ENCODE data around the gene HOXA7. TPM values are rescaled to one million over a fixed set of nuclear protein-coding genes. Genes with fewer than 3 reads are reported as not detected.

The HOXA7 gene
- total and polyA plus RNA-seq, 10 of the 15 experiments (the other 5 are each of a cell fraction or from before 2014, with no cell fraction given) = not detected

DNA sequence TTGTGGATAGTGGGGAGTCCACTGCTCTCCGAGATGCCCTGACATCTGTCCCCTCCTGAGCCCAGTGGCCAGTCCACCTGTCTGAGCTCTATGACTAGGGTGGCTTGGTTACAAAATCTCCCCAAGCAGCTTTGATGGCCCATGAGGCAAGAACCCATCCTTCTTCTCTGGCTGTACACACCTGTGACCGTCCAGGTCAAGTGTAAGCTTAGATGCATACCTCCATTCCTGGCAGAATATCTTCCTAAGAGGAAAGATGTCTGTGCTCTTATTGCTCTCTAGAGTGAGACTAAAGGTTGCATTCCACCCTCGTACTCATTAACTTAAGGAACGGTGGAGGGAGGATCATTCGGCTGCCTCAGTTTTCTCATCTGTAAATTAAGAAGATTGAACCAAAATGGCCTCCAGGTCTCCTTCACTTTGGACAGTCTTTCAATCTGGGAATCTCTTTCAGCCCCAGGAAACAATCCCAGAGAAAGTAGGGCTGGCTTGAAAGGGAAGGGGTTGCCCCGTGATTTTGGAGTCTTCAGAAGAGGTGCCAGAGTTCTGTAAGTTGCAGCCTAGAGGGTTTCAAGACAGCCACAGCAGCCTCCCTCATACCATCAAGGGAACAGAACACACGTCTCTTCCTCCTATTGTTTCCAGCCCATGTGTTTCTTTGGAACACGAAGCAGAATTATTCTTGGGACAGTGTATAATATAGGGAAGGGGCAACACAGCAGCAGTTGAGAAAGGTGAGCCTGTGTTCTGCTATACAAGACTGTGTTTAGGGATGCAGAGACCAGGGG, 31.4 kb downstream of the HOXA7 start:
- SMC1A ChIA-PET (ENCODE audit: uncharacterized antibody, unreplicated experiment) = no interaction called here
- Histone ChIP-seq H3K4me3 (no peak overlapping the region), H2AFZ (ENCODE audit: control insufficient read depth, low read depth, low read length) (no peak overlapping the region), H3K36me3 (ENCODE audit: control insufficient read depth in 2 of 2, insufficient read depth in 2 of 2, low read length in 1 of 2) (no peaks in the 10 kb centered on the region), H3K79me2 (ENCODE audit: control insufficient read depth, insufficient read depth, low read length) (no peaks in the 10 kb centered on the region), H4K20me1 (ENCODE audit: control insufficient read depth, insufficient read depth) (no peaks in the 10 kb centered on the region), H3K9ac (ENCODE audit: control insufficient read depth, insufficient read depth, low read length) (no peak overlapping the region), H3K27me3 (replicated peaks in 1 of 2; ENCODE audit: control insufficient read depth in 2 of 2, insufficient read depth in 2 of 2, low read length in 1 of 2) (peaks cover 0 to 2% of the 10 kb centered on the region in 2 experiments; a peak in 3 of 4 replicates), H3K4me1 (ENCODE audit: control insufficient read depth, insufficient read depth, low read length) (no peaks in the 10 kb centered on the region), H3K4me2 (ENCODE audit: control insufficient read depth, insufficient read depth) (no peak overlapping the region), H3K9me3 (replicated peaks; ENCODE audit: control insufficient read depth, insufficient read depth, low read length) (no peaks in the 10 kb centered on the region), H3K27ac (ENCODE audit: control insufficient read depth, insufficient read depth) (no peak overlapping the region)
- intact Hi-C loops (cut with micrococcal nuclease; ENCODE audit: unreplicated experiment) = no loop called here
- no TSS peak for BruUV-seq (replicated peaks)
- RAD21 ChIA-PET (ENCODE audit: unreplicated experiment) = no interaction called here
- DNase-seq (ENCODE audit: low read depth, low spot score) (no peak), ATAC-seq (no peak), FAIRE-seq (no peak)
- POLR2A ChIA-PET = no interaction called here
- WGBS (ENCODE audit: insufficient coverage, insufficient replicate concordance, low lambda C conversion rate, missing lambda C conversion rate) = 22% methylated on average over 8 of the region's 8 CpGs
- TF ChIP-seq CHD1 (IDR thresholded peaks at IDR 0.05; ENCODE audit: low read depth, low read length) = no peak
- TF ChIP-seq, protein P1, sequence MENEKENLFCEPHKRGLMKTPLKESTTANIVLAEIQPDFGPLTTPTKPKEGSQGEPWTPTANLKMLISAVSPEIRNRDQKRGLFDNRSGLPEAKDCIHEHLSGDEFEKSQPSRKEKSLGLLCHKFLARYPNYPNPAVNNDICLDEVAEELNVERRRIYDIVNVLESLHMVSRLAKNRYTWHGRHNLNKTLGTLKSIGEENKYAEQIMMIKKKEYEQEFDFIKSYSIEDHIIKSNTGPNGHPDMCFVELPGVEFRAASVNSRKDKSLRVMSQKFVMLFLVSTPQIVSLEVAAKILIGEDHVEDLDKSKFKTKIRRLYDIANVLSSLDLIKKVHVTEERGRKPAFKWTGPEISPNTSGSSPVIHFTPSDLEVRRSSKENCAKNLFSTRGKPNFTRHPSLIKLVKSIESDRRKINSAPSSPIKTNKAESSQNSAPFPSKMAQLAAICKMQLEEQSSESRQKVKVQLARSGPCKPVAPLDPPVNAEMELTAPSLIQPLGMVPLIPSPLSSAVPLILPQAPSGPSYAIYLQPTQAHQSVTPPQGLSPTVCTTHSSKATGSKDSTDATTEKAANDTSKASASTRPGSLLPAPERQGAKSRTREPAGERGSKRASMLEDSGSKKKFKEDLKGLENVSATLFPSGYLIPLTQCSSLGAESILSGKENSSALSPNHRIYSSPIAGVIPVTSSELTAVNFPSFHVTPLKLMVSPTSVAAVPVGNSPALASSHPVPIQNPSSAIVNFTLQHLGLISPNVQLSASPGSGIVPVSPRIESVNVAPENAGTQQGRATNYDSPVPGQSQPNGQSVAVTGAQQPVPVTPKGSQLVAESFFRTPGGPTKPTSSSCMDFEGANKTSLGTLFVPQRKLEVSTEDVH (IDR thresholded peaks at IDR 0.05; ENCODE audit: low read depth, partially characterized antibody) = no peak
- no peak for TF ChIP-seq FOS (IDR thresholded peaks at IDR 0.05; ENCODE audit: borderline replicate concordance, extremely low read depth, insufficient read length)
- no peak for TF ChIP-seq SMAD5 (IDR thresholded peaks at IDR 0.05; ENCODE audit: low read depth)
- no peak for TF ChIP-seq ZBED1 (IDR thresholded peaks at IDR 0.05; ENCODE audit: borderline replicate concordance)
- TF ChIP-seq, protein P2, sequence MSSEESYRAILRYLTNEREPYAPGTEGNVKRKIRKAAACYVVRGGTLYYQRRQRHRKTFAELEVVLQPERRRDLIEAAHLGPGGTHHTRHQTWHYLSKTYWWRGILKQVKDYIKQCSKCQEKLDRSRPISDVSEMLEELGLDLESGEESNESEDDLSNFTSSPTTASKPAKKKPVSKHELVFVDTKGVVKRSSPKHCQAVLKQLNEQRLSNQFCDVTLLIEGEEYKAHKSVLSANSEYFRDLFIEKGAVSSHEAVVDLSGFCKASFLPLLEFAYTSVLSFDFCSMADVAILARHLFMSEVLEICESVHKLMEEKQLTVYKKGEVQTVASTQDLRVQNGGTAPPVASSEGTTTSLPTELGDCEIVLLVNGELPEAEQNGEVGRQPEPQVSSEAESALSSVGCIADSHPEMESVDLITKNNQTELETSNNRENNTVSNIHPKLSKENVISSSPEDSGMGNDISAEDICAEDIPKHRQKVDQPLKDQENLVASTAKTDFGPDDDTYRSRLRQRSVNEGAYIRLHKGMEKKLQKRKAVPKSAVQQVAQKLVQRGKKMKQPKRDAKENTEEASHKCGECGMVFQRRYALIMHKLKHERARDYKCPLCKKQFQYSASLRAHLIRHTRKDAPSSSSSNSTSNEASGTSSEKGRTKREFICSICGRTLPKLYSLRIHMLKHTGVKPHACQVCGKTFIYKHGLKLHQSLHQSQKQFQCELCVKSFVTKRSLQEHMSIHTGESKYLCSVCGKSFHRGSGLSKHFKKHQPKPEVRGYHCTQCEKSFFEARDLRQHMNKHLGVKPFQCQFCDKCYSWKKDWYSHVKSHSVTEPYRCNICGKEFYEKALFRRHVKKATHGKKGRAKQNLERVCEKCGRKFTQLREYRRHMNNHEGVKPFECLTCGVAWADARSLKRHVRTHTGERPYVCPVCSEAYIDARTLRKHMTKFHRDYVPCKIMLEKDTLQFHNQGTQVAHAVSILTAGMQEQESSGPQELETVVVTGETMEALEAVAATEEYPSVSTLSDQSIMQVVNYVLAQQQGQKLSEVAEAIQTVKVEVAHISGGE (CRISPR knock-in tag; IDR thresholded peaks at IDR 0.05) = no peak
- in situ Hi-C loops (cut with MboI) = no loop called here
- CTCF ChIA-PET = no interaction called here
